ENCODE data around the gene SUGCT.
A peak's percentile ranks its signal among the peaks of the same experiment; 100 is the strongest.

The SUGCT gene

GRCh38 chr7:40297741-40298311, 163.0 kb downstream of the SUGCT start:
- Mint-ChIP-seq H3K9me3 (no peaks in the 10 kb centered on the region), H3K27ac (no peak overlapping the region), H3K36me3 (ENCODE audit: low read depth) (no peaks in the 10 kb centered on the region), H3K4me1 (peaks cover 4% of the 10 kb centered on the region), H3K4me3 (no peak overlapping the region), H3K27me3 (no peaks in the 10 kb centered on the region)
- no peak for ATAC-seq
- DNase-seq: no peak

- Mint-ChIP-seq H3K4me1 (peaks cover 4% of the 10 kb centered on the region), H3K27ac (no peak overlapping the region), H3K36me3 (ENCODE audit: low read depth) (no peaks in the 10 kb centered on the region), H3K4me3 (no peak overlapping the region), H3K27me3 (no peaks in the 10 kb centered on the region), H3K9me3 (no peaks in the 10 kb centered on the region)
- no peak for DNase-seq
- no peak for ATAC-seq
Observed at GRCh38 chr7:40298421-40298820, 163.6 kb downstream of the SUGCT start.

GRCh38 chr7:40299097-40299496, 164.3 kb downstream of the SUGCT start:
- peaks cover 4% of the 10 kb centered on the region for H3K4me1 Mint-ChIP-seq
- H3K36me3 Mint-ChIP-seq (ENCODE audit: low read depth): no peaks in the 10 kb centered on the region
- DNase-seq (no peak), ATAC-seq (peak; percentile 69)
- H3K4me3 Mint-ChIP-seq: no peak overlapping the region
- H3K9me3 Mint-ChIP-seq: no peaks in the 10 kb centered on the region
- H3K27ac Mint-ChIP-seq: no peak overlapping the region
- no peaks in the 10 kb centered on the region for H3K27me3 Mint-ChIP-seq

GRCh38 chr7:40300146-40300670, 165.4 kb downstream of the SUGCT start:
- ATAC-seq (no peak), DNase-seq (no peak)
- Mint-ChIP-seq H3K4me1 (peaks cover 4% of the 10 kb centered on the region), H3K4me3 (no peak overlapping the region), H3K9me3 (no peaks in the 10 kb centered on the region), H3K27me3 (no peaks in the 10 kb centered on the region), H3K27ac (no peak overlapping the region), H3K36me3 (ENCODE audit: low read depth) (no peaks in the 10 kb centered on the region)

- Mint-ChIP-seq H3K4me3 (no peak overlapping the region), H3K36me3 (ENCODE audit: low read depth) (no peaks in the 10 kb centered on the region), H3K9me3 (no peaks in the 10 kb centered on the region), H3K27ac (no peak overlapping the region), H3K4me1 (peaks cover 4% of the 10 kb centered on the region), H3K27me3 (no peaks in the 10 kb centered on the region)
- ATAC-seq (no peak), DNase-seq (no peak)
Observed at GRCh38 chr7:40301486-40302068, 166.8 kb downstream of the SUGCT start.

GRCh38 chr7:40303996-40304395, 169.2 kb downstream of the SUGCT start:
- no peak for ATAC-seq
- Mint-ChIP-seq H3K27me3 (no peaks in the 10 kb centered on the region), H3K36me3 (ENCODE audit: low read depth) (no peaks in the 10 kb centered on the region), H3K4me1 (peaks cover 3% of the 10 kb centered on the region), H3K9me3 (no peaks in the 10 kb centered on the region), H3K4me3 (no peak overlapping the region), H3K27ac (no peak overlapping the region)
- no peak for DNase-seq

GRCh38 chr7:40305229-40305628, 170.4 kb downstream of the SUGCT start:
- Mint-ChIP-seq H3K9me3 (no peaks in the 10 kb centered on the region), H3K4me3 (no peak overlapping the region), H3K36me3 (ENCODE audit: low read depth) (no peaks in the 10 kb centered on the region), H3K4me1 (no peaks in the 10 kb centered on the region), H3K27me3 (no peaks in the 10 kb centered on the region), H3K27ac (no peak overlapping the region)
- DNase-seq (no peak), ATAC-seq (no peak)

GRCh38 chr7:40306025-40306424, 171.2 kb downstream of the SUGCT start:
- ATAC-seq (no peak), DNase-seq (no peak)
- Mint-ChIP-seq H3K27ac (no peak overlapping the region), H3K4me3 (no peak overlapping the region), H3K9me3 (no peaks in the 10 kb centered on the region), H3K4me1 (no peaks in the 10 kb centered on the region), H3K27me3 (no peaks in the 10 kb centered on the region), H3K36me3 (ENCODE audit: low read depth) (no peaks in the 10 kb centered on the region)

- no peaks in the 10 kb centered on the region for H3K4me1 Mint-ChIP-seq
- DNase-seq: no peak
- ATAC-seq: no peak
- H3K4me3 Mint-ChIP-seq: no peak overlapping the region
- no peaks in the 10 kb centered on the region for H3K36me3 Mint-ChIP-seq (ENCODE audit: low read depth)
- H3K27ac Mint-ChIP-seq: no peak overlapping the region
- no peaks in the 10 kb centered on the region for H3K9me3 Mint-ChIP-seq
- no peaks in the 10 kb centered on the region for H3K27me3 Mint-ChIP-seq
Observed at GRCh38 chr7:40306596-40306995, 171.8 kb downstream of the SUGCT start.

- H3K4me3 Mint-ChIP-seq: no peak overlapping the region
Observed at GRCh38 chr7:40310258-40310657, 175.5 kb downstream of the SUGCT start.

GRCh38 chr7:40311307-40311706, 176.5 kb downstream of the SUGCT start:
- no peaks in the 10 kb centered on the region for H3K36me3 Mint-ChIP-seq (ENCODE audit: low read depth)
- H3K9me3 Mint-ChIP-seq: no peaks in the 10 kb centered on the region
- no peaks in the 10 kb centered on the region for H3K4me1 Mint-ChIP-seq
- no peak overlapping the region for H3K4me3 Mint-ChIP-seq
- H3K27ac Mint-ChIP-seq: no peak overlapping the region
- no peak for DNase-seq
- ATAC-seq: peak; percentile 43
- H3K27me3 Mint-ChIP-seq: no peaks in the 10 kb centered on the region

More at GRCh38 chr7:40310258-40310657, 175.5 kb downstream of the SUGCT start:
- DNase-seq: no peak
- Mint-ChIP-seq H3K27me3 (no peaks in the 10 kb centered on the region), H3K9me3 (no peaks in the 10 kb centered on the region), H3K36me3 (ENCODE audit: low read depth) (no peaks in the 10 kb centered on the region), H3K27ac (no peak overlapping the region), H3K4me1 (no peaks in the 10 kb centered on the region)
- no peak for ATAC-seq

GRCh38 chr7:40315277-40315676, 180.5 kb downstream of the SUGCT start:
- DNase-seq (no peak), ATAC-seq (no peak)
- Mint-ChIP-seq H3K36me3 (ENCODE audit: low read depth) (no peaks in the 10 kb centered on the region), H3K27ac (no peak overlapping the region), H3K27me3 (no peaks in the 10 kb centered on the region), H3K4me1 (no peaks in the 10 kb centered on the region), H3K4me3 (no peak overlapping the region), H3K9me3 (no peaks in the 10 kb centered on the region)

- H3K27ac Mint-ChIP-seq: no peak overlapping the region
- H3K36me3 Mint-ChIP-seq (ENCODE audit: low read depth): no peaks in the 10 kb centered on the region
- no peaks in the 10 kb centered on the region for H3K27me3 Mint-ChIP-seq
- DNase-seq (no peak), ATAC-seq (no peak)
- H3K4me3 Mint-ChIP-seq: no peak overlapping the region
- H3K4me1 Mint-ChIP-seq: no peaks in the 10 kb centered on the region
- H3K9me3 Mint-ChIP-seq: no peaks in the 10 kb centered on the region
Observed at GRCh38 chr7:40316176-40316575, 181.4 kb downstream of the SUGCT start.

GRCh38 chr7:40324914-40325313, 190.1 kb downstream of the SUGCT start:
- Mint-ChIP-seq H3K9me3 (no peaks in the 10 kb centered on the region), H3K4me3 (no peak overlapping the region), H3K27me3 (no peaks in the 10 kb centered on the region), H3K27ac (no peak overlapping the region), H3K36me3 (ENCODE audit: low read depth) (no peaks in the 10 kb centered on the region), H3K4me1 (no peaks in the 10 kb centered on the region)
- no peak for DNase-seq
- ATAC-seq: no peak

GRCh38 chr7:40327113-40327512, 192.3 kb downstream of the SUGCT start:
- DNase-seq (no peak), ATAC-seq (no peak)
- Mint-ChIP-seq H3K27ac (no peak overlapping the region), H3K4me3 (no peak overlapping the region), H3K27me3 (no peaks in the 10 kb centered on the region), H3K36me3 (ENCODE audit: low read depth) (no peaks in the 10 kb centered on the region), H3K4me1 (no peaks in the 10 kb centered on the region), H3K9me3 (no peaks in the 10 kb centered on the region)

GRCh38 chr7:40327873-40328272, 193.1 kb downstream of the SUGCT start:
- no peaks in the 10 kb centered on the region for H3K4me1 Mint-ChIP-seq
- H3K27me3 Mint-ChIP-seq: no peaks in the 10 kb centered on the region
- ATAC-seq (no peak), DNase-seq (no peak)
- no peak overlapping the region for H3K4me3 Mint-ChIP-seq
- no peaks in the 10 kb centered on the region for H3K9me3 Mint-ChIP-seq
- H3K36me3 Mint-ChIP-seq (ENCODE audit: low read depth): no peaks in the 10 kb centered on the region
- no peak overlapping the region for H3K27ac Mint-ChIP-seq
